TTC549 (cell line): ENCODE measurements around the gene ZBTB40.

ENCODE experiments used
- FAIRE-seq: peaks from 2 replicates; lab custom pipeline; 2012; peaks lifted over from hg19 to GRCh38; lab: Jason Lieb, UNC

The ZBTB40 gene, protein sequence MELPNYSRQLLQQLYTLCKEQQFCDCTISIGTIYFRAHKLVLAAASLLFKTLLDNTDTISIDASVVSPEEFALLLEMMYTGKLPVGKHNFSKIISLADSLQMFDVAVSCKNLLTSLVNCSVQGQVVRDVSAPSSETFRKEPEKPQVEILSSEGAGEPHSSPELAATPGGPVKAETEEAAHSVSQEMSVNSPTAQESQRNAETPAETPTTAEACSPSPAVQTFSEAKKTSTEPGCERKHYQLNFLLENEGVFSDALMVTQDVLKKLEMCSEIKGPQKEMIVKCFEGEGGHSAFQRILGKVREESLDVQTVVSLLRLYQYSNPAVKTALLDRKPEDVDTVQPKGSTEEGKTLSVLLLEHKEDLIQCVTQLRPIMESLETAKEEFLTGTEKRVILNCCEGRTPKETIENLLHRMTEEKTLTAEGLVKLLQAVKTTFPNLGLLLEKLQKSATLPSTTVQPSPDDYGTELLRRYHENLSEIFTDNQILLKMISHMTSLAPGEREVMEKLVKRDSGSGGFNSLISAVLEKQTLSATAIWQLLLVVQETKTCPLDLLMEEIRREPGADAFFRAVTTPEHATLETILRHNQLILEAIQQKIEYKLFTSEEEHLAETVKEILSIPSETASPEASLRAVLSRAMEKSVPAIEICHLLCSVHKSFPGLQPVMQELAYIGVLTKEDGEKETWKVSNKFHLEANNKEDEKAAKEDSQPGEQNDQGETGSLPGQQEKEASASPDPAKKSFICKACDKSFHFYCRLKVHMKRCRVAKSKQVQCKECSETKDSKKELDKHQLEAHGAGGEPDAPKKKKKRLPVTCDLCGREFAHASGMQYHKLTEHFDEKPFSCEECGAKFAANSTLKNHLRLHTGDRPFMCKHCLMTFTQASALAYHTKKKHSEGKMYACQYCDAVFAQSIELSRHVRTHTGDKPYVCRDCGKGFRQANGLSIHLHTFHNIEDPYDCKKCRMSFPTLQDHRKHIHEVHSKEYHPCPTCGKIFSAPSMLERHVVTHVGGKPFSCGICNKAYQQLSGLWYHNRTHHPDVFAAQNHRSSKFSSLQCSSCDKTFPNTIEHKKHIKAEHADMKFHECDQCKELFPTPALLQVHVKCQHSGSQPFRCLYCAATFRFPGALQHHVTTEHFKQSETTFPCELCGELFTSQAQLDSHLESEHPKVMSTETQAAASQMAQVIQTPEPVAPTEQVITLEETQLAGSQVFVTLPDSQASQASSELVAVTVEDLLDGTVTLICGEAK

DNA sequence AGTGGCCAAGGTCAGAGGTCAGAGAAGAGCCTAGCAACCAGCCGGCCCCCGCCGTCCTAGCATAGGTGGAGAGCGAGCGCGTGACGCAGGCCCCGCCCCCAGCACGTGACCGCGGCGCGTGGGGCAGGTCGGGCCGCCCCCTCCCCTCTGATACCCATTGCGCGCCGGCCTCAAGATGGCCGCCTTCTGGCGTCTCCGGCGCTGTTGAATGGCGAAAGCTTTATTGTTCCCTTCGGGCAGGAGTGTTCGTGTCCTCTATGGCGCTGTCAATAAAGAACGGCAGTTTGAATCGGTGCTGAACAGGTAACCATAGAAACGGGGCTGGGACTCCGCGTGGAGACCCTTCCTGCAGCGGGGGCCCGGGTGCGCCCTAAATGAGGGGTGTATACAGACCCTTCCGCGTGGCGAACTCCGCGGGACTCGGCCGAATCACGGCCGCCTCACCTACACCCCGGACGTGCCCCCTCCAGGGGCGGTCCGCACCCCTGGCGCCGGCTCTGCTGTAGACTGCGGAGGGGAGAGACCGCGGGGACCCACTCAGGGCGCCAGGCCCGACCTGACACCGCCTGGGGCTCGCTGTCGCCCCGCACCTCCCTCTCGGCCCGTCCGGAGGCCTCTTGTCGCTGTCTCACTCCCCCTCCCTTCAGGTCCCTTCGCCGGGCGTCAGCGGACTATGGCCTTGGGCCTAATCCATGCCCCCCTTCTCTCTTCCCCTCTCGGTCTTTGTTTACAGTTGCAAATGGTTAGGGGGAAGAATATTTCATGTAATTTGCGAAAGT is at the start of gene ZBTB40:
ZBTB40 (plus strand) TSS at position 150 of the 779 bp plus-strand sequence. CDS start 38,098 bp downstream, outside the sequence.
- FAIRE-seq = no peak

GRCh38 chr1:22402356-22403053 is 49.1 kb upstream of the ZBTB40 start:
- no peak for FAIRE-seq

- no peak for FAIRE-seq
These were observed 47.2 kb upstream of the ZBTB40 start for GRCh38 chr1:22404486-22404885.

DNA sequence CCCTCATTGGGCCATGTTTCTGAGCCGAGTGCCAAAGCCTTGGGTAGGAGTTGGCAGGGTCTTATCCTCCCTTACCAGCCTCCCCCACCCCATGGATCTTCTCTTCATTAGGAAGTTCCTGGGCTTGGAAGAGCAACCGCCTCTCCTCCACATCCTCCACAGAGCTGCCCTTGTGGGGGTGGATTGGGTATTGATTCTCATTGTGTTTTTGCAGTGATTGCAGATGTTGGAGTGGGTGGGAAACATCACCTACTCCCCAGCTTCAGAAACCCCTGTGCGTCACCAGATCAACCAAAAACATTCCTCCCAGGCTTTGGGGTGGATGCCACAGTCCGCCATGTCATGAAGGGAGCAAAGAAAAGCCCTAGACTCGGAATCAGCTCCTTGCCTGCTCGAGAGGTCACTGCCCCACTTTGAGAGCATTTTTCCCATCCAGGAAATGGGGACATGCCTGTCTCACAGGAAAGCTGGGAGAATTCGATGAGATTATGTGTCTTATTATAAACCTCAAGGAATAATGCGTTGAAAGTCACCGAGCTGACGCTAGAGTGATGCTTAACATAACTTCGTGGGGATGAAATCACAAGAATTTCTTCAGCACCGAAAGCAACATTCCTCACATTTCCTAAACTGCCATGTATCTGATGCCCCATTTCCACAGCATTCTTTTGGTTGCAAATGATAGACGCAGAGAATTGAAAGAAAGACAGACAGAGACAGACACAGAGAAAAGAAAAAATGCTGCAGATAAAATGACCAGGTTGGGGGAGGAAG is 44.7 kb upstream of the ZBTB40 start:
- FAIRE-seq = no peak

DNA sequence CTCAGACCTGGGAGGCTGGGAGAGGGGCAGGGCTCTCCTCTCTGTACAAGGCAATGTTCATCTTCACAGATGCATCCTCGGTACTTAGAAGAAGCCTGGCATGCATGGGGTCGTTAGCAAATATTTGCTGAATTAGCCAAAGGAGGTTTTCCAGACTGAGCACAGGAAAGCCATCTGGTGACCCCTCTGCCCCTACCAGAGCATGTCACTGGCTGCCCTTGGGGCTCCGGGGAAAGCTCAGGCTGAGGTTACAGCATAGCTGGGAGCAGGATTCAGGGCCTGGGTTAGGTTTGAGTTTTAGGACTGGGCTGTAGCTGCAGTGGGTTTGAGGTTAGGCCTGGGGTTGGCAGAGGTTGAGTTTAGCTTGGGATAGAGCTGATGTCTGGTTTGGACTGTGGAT is 43.4 kb upstream of the ZBTB40 start:
- FAIRE-seq = no peak

DNA sequence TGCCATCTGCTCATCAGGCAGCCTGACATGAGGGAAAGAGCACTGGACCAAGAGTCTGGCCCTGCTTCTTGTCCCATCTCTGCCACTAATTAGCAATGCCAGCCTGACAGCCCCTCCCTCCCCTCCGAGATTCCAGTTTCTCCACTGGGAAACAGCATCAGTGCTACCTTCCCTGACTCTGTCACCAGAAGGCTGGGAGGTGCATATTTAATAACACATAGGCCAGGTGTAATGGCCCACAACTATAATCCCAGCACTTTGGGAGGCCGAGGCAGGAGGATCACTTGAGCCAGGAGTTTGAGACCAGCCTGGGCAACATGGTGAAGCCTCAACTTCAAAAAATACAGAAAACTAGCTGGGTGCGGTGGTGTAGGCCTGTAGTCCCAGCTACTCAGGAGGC is 41.2 kb upstream of the ZBTB40 start:
- no peak for FAIRE-seq

DNA sequence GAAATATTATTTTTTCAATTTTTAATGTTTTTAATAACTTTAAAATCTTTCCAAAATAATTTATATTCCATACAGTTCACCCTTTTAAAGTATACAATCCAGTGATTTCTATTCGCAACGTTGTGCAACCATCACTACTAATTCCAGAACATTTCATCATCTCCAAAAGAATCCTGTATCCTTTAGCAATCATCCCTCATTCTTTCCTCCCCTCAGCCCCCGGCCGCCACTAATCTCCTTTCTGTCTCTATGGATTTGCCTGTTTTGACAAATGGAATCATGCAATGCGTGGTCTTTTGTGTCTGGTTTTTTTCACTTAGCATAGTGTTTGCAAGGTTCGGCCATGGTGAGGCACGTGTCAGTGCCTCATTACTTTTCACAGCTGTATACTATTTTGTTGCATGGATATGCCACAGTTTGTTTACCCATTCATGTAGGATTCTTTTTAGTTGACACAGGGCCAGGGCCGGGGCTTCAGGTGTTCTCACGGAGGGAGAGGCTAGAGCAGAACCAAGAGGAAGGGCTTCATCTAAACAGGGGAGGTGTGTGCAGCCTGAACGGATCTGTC is 40.6 kb upstream of the ZBTB40 start:
- FAIRE-seq = no peak

DNA sequence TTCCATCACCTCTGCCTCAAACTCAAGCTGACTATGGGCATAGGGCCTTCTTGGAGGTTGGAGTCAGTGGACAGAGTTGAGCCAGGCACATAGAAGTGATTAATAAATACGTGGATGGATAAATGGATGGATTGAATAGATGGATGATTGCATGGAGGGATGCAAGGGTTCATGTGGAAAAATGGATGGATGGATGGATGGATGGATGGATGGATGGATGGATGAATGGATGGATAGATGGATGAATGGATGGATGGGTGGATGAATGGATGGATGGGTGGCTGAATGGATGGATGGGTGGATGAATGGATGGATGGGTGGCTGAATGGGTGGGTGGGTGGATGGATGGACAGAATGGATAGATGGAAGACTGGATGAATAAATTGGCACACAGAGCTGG is 40.1 kb upstream of the ZBTB40 start:
- FAIRE-seq = no peak

GRCh38 chr1:22412932-22413727 is 38.5 kb upstream of the ZBTB40 start:
- no peak for FAIRE-seq

DNA sequence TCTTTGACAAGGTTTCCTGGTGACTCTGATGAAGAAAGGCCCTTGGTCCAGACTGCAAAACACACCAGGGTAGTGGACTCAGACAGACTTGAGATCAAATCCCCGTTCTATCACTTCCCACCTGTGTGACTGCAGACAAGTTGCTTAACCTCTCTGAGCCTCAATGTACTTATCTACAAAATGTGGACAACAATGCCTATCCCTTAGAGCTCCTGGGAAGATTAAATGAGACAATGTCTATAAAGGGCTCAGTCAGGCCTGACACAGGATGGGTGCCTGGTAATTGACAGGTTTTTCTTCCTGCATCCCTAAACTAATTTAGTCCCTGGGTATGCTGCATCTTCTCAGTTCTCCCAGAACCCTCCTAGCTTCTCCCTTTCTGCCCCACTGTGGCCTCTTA is 37.9 kb upstream of the ZBTB40 start:
- FAIRE-seq = no peak

GRCh38 chr1:22414244-22414751 is 37.4 kb upstream of the ZBTB40 start:
- no peak for FAIRE-seq

GRCh38 chr1:22415489-22415888 is 36.2 kb upstream of the ZBTB40 start:
- FAIRE-seq = no peak

DNA sequence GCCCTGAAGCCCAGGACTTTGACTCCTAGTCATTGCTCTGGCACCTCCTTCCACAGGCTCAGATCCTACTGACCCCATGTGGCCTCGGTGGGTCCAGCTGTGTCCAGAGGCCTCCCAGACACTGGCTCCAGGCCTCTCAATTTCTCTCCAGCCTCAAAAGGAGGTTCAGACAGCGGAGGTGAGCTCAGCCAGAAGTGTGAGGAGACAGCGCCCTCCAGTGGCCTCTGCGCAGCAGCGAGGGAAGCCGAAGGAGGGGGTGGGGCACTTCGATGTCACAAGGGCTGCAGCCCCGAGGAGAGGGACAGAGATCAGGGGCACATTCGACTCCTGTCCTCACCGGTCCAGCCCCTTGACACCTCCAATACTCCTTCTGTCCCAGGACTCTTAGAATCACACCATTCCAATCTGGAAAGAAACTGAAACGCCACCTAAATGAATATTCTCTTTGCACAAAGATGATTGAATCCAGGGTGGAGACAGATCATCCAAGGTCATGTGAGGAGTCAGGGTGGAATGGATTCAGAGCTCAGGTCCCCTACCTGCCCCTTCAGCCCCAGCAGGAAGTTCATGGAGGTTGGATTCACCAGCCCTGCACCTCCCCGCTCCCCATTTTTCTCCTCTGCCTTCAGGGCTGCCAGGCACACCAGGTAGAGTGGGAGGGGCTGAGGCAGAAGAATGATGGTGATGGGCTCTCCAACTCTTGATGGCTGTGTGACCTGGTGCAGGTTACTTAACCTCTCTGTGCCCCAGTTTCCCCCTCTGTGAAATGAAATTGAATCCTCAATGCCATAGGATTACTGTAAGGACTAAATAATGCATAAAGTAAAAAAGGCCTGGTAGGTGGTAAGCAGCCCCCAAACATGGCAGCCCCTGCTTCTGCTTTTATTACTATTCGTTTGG is 34.8 kb upstream of the ZBTB40 start:
- FAIRE-seq = no peak

DNA sequence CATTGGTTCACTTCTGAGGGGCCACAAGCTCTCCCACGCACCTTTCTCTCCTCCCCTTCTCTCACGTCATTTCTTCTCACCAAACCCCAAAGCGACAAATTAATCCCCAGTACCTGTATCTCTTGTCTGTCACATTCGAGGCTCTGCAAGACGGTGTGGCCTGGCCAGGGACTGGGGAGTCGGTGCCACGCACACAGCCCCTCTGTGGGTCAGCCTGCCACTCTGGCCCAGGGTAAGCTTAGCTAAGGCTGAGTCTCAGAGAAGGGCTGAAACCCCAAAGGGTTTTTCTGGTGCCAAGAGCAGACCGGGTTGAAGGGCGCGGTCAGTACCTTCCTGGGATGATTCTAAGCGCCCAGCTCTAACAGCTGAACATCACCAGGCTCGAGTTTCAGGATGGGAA is 34.2 kb upstream of the ZBTB40 start:
- FAIRE-seq = no peak

- FAIRE-seq = no peak
These were observed 33.3 kb upstream of the ZBTB40 start for GRCh38 chr1:22418312-22418711.

DNA sequence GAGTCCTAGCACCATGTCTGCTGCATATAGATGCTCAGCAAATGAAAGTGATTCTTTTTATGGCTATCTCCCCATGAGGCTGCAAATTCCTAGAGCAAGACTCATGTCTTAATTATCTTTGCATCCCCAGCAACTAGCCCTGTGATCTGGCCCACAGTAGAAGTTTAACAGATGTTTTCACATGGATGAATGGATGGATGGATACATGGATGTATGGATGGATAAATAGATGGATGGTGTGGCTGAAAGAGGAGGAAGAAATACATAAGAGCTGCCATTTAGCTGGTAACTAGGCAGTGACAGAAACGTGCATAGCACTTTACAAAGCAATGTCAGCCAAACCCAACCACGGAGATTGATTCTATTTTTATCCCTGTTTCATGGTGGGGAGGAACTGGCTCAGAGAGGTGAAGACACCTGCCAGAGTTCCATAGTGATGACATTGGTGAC is 32.7 kb upstream of the ZBTB40 start:
- no peak for FAIRE-seq

- FAIRE-seq = no peak
These were observed 31.1 kb upstream of the ZBTB40 start for GRCh38 chr1:22420455-22421053.
